ENCODE measurements around the gene CASP2.
A peak's percentile ranks its signal among the peaks of the same experiment; 100 is the strongest.
"Not testable (repeated sequence)": the region's sequence is repeated elsewhere in the genome, so short reads cannot be mapped to it uniquely, and the experiment has no call there.

Gene CASP2

DNA sequence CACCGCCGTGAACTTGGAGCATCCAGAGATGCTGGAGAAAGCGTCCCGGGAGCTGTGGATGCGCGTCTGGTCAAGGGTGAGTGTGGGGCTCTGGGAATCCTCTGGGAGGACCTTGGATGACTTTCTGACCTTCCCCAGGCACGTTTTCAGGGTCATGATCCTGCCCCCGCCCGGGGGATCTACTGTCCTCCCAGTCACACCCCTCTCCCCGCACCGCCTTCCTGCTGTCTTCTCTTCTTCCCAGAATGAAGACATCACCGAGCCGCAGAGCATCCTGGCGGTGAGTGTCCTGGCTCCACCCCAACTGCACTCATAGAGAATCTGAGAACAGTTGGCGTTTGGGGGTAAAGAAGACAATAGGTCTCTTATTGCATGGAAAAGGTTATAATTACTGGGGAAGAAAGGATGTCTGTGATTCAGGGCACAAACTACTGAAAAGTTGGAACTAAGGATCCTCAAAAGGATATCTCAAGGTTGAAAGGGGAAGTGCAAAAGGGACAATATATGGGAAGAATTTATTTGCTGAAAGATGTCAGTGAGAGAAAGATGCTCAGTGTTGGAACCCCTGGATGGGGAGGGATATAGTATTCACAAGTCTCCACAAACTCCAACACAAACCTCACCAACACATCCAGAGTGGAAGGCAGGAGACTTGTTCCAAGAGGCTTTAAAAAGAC, 23.0 kb upstream of the CASP2 start:
- DNase-seq = peak; percentile 22

DNA sequence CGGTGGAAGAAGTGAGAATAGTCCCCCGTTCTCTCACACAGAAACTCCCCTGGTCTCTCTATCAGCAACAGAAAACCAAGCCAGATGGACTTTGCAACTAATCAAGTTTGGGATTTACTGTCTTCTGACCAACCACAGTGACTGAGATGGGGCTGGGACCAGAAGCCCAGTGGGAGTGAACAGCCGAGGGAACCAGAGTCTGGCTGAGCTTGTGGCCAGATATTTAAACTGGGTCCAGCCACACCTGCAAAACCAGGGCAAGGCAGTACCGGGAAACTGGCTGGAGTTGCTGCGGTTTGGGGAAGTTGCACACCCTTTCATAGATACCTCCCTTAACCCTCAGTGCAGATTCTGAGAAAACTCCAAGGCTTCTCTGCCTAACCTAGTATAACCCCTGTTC, 18.9 kb upstream of the CASP2 start:
- no peak for DNase-seq

DNA sequence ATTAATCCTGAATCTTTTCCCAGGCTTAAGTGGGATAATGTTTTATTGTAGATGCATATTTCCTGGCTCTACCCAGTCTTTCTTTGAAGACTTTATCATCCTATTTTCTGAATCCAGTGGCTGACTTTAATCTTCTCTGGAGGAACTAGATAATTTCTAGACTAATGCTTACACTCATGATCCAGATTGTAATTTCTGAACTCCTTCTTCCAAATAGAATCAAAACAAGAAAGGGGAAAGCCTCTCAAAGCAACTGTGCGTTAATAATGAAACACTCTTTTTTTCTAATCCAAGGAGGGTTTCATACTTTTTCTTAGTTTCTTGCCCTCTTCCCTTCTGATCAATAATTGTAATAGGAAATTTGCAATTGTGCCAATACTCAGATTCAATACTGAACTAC, 16.9 kb upstream of the CASP2 start:
- DNase-seq = no peak

DNA sequence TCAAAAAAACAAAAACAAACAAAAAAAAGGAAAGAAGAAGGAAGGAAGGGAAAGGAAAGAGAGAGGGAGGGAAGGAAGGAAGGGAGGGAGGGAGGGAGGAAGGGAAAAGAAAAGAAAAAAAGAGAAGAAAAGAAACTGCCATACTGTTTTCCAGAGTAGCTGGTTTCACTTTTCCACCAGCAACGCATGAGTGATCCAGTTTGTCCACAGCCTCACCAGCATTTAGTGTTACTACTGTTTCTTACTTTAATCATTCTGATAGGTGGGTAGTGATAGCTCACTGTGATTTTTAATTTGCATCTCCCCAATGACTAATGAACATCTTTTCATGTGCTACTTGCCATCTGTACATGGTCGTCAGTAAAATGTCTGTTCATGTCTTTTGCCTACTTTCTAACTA, 15.3 kb upstream of the CASP2 start:
- DNase-seq = no peak

DNA sequence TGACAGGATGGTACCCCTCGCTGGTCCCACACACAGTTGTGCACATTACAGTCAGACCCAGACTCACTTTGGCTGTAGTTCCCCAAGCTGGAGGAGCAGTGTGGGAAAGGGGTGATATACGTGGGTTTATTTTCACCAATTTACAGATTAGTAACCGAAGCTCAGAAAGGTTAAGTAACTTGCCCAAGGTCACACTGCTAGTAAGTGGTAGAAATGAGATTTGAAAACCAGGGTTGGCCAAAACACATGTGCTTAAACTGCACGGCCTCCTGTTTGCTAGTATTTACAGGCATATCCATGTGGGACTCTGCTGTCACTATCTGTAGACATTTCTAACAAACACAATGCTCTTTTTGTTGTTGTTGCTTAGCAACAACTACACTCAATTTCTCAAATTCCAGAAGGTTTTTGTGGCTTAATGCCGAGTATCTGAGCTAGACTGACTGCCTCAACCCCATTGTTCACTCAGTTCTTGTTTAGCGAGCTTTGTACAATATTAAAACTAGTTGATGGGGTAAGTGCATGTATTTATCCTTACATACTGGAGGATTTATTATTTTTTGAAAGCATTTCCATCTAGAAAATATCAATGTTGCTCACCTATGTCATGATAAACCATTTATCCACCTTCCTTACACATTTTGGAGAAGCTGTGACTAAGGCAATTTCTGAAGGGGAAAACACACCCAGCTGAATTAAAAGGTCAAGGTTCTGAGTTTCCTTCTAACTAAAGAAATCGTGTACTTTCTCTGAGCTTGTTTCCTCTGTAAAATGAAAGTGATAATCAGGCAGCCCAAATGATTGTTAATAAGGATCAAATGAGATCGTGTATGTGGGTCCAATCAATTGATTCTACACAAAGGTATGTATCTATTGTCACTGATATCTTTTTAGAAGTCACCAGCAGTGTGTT, 8.7 kb upstream of the CASP2 start:
- DNase-seq = no peak

DNA sequence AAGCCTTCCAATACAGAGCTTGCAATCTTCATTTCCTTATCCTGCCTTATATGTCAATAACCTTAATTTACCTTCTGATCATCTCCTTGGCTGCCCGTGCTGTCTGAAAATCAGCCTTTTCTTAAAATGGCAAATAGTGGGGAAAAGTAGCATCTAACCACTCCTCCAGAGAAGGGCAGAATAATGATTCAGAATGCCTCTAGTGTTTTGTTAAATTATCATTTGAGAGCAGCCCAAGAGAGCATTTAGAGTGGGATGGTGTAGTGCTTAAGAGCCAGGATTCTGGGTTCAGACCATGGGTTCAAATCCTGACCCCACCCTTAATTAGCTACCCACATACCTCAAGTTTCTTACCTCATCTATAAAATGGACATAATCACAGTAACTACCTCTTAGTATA, 8.0 kb upstream of the CASP2 start:
- DNase-seq = no peak

DNA sequence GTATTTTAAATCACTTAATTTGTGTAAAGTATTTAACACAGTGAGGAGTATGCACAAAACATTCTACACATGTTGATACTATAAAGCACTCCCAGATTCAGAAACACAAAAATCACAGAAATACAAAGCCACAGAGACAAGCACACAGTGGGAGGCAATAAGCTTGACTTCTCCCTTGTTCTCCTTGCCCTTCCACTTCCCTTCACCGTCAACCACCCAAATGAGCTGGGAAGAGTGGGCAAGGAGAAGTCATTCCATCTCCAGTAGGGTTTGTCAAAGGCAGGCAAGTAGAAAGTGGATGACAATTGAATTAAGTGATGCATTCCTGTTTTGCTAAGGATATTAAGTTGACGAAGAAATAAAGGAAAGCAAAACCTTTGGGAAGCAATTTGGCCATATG, 7.6 kb upstream of the CASP2 start:
- DNase-seq = no peak

DNA sequence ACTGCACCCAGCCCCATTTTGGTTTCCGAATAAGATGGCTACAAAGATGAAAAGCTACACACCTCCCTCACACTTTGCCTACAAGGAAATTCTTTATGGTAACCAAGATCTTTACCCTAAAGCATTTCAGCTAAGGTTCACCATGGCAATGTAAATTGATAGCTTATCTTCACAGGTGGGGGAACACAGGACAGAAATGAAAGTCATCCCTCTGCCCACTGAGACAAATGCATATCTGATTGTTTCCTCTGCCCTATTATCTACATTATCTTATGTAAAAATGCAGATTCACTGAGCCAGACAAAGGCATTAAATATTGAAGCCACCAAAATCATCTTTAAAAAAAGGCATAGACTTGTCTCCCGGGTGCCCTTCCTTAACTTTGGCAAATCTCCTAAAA, 6.6 kb upstream of the CASP2 start:
- no peak for DNase-seq

DNA sequence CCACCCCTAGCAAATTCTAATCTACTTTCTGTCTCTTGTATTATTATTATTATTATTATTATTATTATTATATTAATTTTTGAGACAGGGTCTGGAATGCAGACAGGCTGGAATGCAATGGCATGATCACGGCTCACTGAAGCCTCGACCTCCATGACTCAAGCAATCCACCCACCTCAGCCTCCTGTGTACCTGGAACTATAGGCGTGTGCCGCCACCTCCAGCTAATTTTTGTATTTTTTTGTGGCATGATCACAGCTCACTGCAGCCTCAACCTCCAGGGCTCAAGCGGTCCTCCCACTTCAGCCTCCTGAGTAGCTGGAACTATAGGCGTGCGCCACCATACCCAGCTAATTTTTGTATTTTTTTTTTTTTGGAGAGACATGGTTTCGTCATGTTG, 6.0 kb upstream of the CASP2 start:
- DNase-seq = no peak

DNA sequence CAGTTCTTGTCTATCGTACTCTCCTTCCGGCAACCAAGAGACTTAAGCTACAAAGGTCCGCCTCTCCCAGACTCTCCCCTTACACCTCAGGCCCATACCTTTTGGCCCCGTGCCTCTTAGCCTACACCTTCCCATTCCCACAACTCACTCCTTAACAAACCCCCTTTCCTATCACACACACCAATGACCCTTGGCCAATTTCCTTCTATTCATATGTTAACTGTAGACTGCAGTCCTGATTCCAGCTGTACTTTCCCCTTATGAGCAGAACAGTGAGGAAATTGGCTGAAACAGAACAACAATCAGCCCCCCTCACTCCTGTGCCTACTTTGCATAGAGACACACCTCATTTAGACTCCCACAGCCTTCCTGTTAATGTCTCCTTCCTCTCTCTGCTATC, 4.8 kb upstream of the CASP2 start:
- DNase-seq = no peak

DNA sequence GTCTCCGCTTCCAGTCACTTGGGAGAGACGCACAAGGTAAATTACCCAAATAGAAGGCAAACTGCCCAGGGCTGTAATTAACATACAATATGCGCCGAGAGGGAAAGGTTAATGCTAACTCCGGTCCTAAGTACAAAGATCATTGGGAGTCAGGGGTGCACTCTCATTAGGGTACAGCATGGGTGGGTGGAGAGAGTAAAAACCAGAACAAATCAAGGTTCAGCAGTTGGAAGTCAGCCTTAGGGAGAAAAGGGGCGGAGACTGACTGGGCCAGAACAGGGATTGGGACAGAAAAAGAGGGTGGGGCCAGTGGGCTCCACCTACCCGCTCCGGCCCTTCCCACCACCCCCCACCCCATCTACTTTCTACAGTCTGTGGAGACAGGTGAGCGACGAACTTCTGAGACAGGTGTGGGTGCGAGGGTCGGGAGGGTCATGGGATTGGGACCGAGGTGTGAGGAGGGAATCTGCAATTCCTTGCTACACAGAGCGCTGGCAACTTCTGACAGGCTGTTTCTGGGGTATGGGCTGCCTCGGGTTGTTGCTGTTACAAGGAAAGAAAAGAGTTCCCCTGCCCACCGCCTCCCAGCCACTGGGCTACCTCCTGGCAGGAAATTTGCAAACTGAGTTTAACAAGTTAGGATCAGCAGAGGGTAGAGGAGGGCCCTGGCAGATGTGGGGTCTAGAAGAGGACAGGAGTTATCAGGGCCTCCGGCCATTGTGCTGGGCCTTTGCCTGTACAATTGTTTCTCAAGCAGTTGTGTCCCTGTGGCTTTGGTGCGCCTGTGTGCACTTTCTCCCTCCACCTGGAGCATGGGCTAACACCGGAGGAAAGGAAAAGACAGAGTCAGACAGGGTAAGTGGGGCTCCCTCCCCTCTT, 3.3 kb upstream of the CASP2 start, which contains the start of gene TMEM139:
Gene TMEM139 (plus strand): TSS at position 368 of the 879 bp plus-strand sequence. CDS start 1,000 bp downstream, outside the sequence.
- no peak for DNase-seq

DNA sequence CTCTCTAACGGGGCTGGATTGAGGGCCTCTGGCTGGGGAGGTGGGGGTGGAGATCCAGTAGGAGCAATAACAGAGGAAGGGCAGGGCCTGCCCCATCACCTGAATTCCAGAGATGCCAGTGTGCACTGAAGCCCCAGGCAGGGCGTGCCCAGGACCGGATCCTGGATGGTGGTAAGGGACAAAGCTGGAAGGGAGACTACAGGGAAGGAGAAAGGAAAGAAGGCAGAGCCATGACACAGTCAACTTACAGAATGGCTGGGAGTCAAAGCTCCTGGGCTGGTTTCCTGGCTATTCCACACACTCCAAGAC, 2.7 kb upstream of the CASP2 start:
- DNase-seq = no peak

DNA sequence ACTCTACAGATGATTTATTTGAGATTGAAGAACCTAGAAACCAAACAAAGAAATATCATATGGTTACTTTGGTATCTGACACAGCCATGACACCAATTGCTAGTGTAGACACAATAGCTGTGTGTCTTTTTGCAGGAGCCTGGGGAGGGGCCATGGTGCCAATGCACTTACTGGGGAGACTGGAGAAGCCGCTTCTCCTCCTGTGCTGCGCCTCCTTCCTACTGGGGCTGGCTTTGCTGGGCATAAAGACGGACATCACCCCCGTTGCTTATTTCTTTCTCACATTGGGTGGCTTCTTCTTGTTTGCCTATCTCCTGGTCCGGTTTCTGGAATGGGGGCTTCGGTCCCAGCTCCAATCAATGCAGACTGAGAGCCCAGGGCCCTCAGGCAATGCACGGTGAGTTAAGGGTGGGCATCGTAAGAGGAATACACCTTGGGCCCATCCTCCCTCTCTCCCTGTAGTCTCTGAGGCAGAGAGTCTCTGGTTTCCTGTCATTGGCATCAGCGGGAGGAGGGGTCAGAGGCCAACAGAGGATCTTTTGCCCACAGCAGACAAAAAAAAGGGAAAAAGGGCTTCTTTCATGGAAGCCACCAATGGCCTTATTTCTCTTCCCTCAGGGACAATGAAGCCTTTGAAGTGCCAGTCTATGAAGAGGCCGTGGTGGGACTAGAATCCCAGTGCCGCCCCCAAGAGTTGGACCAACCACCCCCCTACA, 2.2 kb upstream of the CASP2 start:
- DNase-seq = no peak

DNA sequence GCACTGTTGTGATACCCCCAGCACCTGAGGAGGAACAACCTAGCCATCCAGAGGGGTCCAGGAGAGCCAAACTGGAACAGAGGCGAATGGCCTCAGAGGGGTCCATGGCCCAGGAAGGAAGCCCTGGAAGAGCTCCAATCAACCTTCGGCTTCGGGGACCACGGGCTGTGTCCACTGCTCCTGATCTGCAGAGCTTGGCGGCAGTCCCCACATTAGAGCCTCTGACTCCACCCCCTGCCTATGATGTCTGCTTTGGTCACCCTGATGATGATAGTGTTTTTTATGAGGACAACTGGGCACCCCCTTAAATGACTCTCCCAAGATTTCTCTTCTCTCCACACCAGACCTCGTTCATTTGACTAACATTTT, 1.6 kb upstream of the CASP2 start:
- no peak for DNase-seq

DNA sequence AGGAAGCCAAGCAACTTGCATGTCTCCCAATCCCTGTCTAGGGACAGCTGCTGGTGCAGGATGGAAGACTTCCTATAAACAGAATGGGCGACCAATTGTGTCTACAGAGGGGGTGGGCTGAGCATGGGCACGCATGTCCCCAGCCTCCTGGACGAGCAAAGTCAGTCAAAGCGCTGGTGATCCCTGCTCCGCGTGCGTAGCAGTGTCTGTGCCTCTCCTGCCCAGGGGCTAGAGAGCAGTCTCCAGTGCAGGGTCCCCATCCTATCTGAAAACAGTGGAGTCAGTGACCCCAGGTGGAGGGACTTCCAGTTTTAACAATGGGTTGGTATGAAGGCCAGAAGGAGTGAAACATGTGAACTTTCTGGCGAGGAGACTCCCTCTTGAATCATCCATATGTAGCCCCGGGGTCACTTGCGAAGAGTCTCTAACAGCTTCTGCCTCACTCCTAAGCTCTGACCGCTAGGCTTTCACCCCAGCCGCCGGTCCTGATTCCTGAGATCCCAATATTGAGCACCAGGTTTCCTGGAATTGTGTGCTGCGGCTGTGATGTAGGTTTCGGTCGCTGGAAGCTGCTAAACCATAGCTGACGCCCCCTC, 714 bp upstream of the CASP2 start:
- no peak for DNase-seq

DNA sequence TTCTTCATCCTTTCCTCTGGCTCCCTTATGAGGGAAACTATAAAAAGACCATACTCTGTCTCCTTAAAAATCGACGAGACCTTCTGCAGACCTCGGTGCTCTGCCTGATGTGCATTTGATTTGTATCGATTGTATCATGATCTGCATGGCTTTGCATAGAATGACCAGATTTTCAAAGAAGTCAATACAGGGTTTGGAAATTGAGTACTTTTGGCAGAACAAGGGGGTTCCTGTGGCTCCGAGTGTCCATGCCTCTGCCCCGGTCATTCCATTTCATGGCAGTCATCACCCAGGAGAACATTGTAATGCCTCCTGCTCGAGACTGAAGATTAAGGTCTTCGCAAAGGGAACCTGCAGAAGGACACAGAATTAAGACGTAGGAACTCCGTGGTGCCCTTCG, 685 bp downstream of the CASP2 start:
- no peak for DNase-seq

DNA sequence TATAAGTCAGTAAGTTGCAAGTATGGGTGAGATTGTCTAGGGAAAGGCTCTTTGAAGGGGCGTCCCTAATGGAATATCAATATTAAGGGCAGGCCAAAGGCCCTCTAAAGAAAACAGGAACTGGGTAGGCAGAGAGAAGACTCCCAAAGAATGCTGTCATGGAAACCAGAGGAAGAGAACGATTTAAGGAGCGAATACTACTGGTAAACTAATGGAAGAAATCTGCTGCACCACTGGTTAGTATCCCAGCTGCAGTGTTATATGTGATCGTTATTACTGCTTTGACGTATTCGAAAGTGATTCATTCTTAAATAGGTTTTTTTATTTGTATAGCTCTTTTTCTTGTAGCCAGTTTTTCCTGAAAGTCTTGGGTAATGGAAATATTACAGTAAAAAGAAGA, 1.3 kb downstream of the CASP2 start:
- DNase-seq = no peak

DNA sequence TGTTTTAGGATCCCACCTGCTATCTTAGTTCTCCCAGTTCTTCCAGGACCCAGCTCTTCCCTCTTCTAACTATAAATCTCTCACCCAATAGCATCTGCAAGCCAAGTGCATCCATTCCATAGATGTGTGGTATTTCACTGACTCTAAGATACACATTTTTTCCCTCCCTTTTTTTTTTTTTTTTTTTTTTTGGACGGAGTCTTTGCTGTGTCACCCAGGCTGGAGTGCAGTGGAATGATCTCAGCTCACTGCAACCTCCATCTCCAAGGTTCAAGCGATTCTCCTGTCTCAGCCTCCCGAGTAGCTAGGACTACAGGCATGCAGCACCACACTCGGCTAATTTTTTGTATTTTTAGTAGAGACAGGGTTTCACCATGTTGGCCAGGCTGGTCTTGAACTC, 1.7 kb downstream of the CASP2 start:
- not testable (repeated sequence) for DNase-seq

DNA sequence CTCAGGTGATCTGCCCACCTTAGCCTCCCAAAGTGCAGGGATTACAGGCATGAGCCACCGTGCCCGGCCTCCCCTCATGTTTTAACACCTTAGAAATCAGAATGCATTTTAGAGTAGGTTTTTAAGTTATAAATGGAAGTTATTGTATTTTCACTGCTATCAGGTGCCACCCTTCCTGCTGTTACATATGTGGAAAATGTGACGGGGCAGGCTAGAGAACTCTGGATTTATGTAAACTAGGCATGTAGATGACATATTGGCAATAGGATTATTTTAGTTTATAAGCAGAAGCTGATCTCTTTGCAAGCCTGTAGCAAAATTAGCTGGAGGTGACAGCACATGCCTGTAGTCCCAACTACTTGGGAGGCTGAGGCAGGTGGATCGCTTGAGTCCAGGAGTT, 2.1 kb downstream of the CASP2 start:
- no peak for DNase-seq

DNA sequence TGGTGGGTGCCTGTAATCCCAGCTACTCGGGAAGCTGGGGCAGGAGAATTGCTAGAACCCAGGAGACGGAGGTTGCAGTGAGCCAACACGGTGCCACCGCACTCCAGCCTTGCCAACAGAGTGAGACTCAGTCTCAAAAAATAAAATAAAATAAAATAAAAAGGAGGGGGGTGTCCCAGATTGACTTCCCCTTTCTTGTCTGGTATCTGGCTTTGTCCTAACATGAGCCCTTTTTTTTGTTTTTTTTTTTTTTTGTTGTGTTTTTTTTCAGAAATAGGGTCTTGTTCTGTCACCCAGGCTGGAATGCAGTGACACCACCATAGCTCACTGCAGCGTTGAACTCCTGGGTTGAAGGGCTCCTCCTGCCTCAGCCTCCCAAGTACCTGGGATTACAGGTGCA, 4.7 kb downstream of the CASP2 start:
- DNase-seq = no peak

DNA sequence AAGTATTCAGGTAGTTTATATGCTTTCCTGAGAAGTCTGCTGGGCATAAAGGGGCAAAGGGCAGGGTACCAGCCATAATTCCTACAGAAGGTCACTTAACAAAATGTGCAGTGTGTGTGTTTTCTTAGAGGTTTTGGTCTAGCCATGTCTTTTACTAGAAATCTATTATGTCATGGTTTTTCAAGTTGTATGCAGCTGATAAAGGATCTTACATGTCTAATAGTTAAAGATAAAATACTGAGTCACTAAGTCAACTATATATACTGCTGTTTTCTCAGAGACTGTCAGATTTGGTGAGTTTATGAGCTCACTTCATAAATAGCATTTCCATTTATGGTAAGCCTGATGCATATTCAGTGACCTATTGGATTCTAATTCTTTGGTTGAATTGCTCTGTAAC, 7.7 kb downstream of the CASP2 start:
- no peak for DNase-seq

DNA sequence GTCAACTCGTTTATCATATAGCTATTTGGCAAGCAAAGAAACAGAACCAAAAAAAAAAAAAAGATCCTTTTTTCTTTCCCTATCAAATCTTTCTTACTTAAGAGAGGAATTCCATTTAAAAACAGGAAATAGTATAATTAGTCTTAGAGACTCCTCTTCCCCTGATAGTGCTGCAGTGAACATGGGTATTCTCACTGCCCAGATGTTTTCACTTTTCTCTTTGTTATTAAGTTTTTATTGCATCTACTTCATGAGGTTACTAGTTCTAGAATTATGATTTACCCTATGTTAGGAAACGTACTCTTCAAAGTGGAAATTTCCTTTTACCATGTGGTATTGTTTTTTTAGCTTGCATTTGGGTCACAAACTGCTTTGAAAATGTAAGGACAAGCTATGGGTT, 8.5 kb downstream of the CASP2 start:
- DNase-seq = no peak

DNA sequence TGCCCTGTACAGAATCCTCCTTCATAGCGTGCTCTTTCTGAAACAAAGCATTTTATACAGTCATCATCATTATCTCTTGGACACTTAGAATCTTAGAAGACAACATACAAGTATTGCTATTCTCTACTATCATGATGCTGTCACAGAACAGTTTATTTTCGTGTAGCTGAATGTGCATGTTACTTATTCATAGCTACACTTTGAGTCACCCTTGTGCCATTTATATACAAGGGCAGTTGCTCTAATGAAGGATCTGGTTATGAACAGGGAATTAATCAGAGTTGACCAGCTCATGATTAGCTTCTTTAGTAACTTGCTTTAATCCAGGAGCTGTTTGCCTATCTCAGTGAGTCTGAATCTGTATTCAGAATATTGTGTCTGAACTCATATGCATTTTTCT, 11.2 kb downstream of the CASP2 start:
- no peak for DNase-seq

Measured in stimulated activated CD4-positive, alpha-beta T cell treated with anti-CD3 and anti-CD28 coated beads, Interleukin-15, amount 100 ng/mL, for 24 hours (primary cell).